Tibial nerve (tissue), 4 donors: ENCODE results near the gene NCAM1.

Source experiments
- CTCF ChIP-seq, 5 experiments: fragments of 200-600 bp in 3 of 5; fragments of 450-650 bp in 2 of 5; sonication (generic) in 3 of 5; IDR thresholded peaks; one replicate each; pipeline ENCODE4 v1.5.1; 2016 to 2019; ENCODE audit warnings: antibody characterized with exemption in 5 of 5, mild to moderate bottlenecking in 3 of 5, moderate library complexity in 2 of 5
- EP300 ChIP-seq, 2 donors: sonication (generic); formaldehyde crosslinking; IDR thresholded peaks; one replicate each; pipeline ENCODE4 v1.6.1; 2017; ENCODE audit warnings: antibody characterized with exemption in 2 of 2, mild to moderate bottlenecking in 1 of 2

GRCh38 chr11:113119074-113119473 is 157.9 kb downstream of the NCAM1 start:
- TF ChIP-seq CTCF (IDR thresholded peaks at IDR 0.05) (no peak), EP300 (IDR thresholded peaks at IDR 0.05) (no peak)
